Measurements from ENCODE around the gene DYNC1LI2. TPM values are rescaled to one million over a fixed set of nuclear protein-coding genes. Genes with fewer than 3 reads are reported as not detected.

Gene DYNC1LI2
- polyA plus RNA-seq, 4 donors, result 109 to 161 (median 128) TPM

GRCh38 chr16:66740533-66740932 lies 10.9 kb downstream of the DYNC1LI2 start:
- no peak for DNase-seq (ENCODE audit: low read depth in 4 of 4, low spot score in 3 of 4)

GRCh38 chr16:66740010-66740409 lies 11.4 kb downstream of the DYNC1LI2 start:
- DNase-seq (ENCODE audit: low read depth in 4 of 4, low spot score in 3 of 4), result no peak

- DNase-seq (ENCODE audit: low read depth in 4 of 4, low spot score in 3 of 4), result no peak
Measured at GRCh38 chr16:66735891-66736290, 15.5 kb downstream of the DYNC1LI2 start.

- DNase-seq (ENCODE audit: low read depth in 4 of 4, low spot score in 3 of 4), result no peak
Measured at GRCh38 chr16:66731101-66731500, 20.3 kb downstream of the DYNC1LI2 start.

- no peak for DNase-seq (ENCODE audit: low read depth in 4 of 4, low spot score in 3 of 4)
Measured at GRCh38 chr16:66728804-66729203, 22.6 kb downstream of the DYNC1LI2 start.

GRCh38 chr16:66728117-66728787 lies 23.2 kb downstream of the DYNC1LI2 start:
- no peak for DNase-seq (ENCODE audit: low read depth in 4 of 4, low spot score in 3 of 4)

- no peak for DNase-seq (ENCODE audit: low read depth in 4 of 4, low spot score in 3 of 4)
Measured at GRCh38 chr16:66720766-66721165, 30.6 kb downstream of the DYNC1LI2 start.

- DNase-seq (ENCODE audit: low read depth in 4 of 4, low spot score in 3 of 4), result no peak
Measured at GRCh38 chr16:66719246-66719645, 32.2 kb downstream of the DYNC1LI2 start.

- DNase-seq (ENCODE audit: low read depth in 4 of 4, low spot score in 3 of 4), result no peak
Measured at GRCh38 chr16:66717776-66718175, 33.6 kb downstream of the DYNC1LI2 start.

- DNase-seq (ENCODE audit: low read depth in 4 of 4, low spot score in 3 of 4), result no peak
Measured at GRCh38 chr16:66717112-66717675, 34.2 kb downstream of the DYNC1LI2 start.

GRCh38 chr16:66714654-66715307 lies 36.6 kb downstream of the DYNC1LI2 start:
- no peak for DNase-seq (ENCODE audit: low read depth in 4 of 4, low spot score in 3 of 4)

GRCh38 chr16:66714062-66714461 lies 37.3 kb downstream of the DYNC1LI2 start:
- DNase-seq (ENCODE audit: low read depth in 4 of 4, low spot score in 3 of 4), result no peak

GRCh38 chr16:66713076-66713475 lies 38.3 kb downstream of the DYNC1LI2 start:
- no peak for DNase-seq (ENCODE audit: low read depth in 4 of 4, low spot score in 3 of 4)

- DNase-seq (ENCODE audit: low read depth in 4 of 4, low spot score in 3 of 4), result no peak
Measured at GRCh38 chr16:66712512-66712911, 38.9 kb downstream of the DYNC1LI2 start.

- DNase-seq (ENCODE audit: low read depth in 4 of 4, low spot score in 3 of 4), result no peak
Measured at GRCh38 chr16:66711581-66711980, 39.8 kb downstream of the DYNC1LI2 start.

- DNase-seq (ENCODE audit: low read depth in 4 of 4, low spot score in 3 of 4), result no peak
Measured at GRCh38 chr16:66706506-66706880, 44.9 kb downstream of the DYNC1LI2 start.

GRCh38 chr16:66705790-66706505 lies 45.5 kb downstream of the DYNC1LI2 start:
- no peak for DNase-seq (ENCODE audit: low read depth in 4 of 4, low spot score in 3 of 4)

- DNase-seq (ENCODE audit: low read depth in 4 of 4, low spot score in 3 of 4), result no peak
Measured at GRCh38 chr16:66703406-66704215, 47.8 kb downstream of the DYNC1LI2 start.

- no peak for DNase-seq (ENCODE audit: low read depth in 4 of 4, low spot score in 3 of 4)
Measured at GRCh38 chr16:66701516-66701915, 49.9 kb downstream of the DYNC1LI2 start.

GRCh38 chr16:66701026-66701425 lies 50.4 kb downstream of the DYNC1LI2 start:
- DNase-seq (ENCODE audit: low read depth in 4 of 4, low spot score in 3 of 4), result no peak

GRCh38 chr16:66699898-66700297 lies 51.5 kb downstream of the DYNC1LI2 start:
- no peak for DNase-seq (ENCODE audit: low read depth in 4 of 4, low spot score in 3 of 4)
